GM12878 (cell line): Measurements from ENCODE around the gene RAD51B. TPM values are rescaled to one million over a fixed set of nuclear protein-coding genes. Genes with fewer than 3 reads are reported as not detected.

Experiments
- ATAC-seq: fragments of 200-7000 bp; cut with Tn5 transposase; 3 replicates; pipeline ENCODE4 v1.9.1; 2020; ENCODE audit warnings: mild to moderate bottlenecking, moderate library complexity
- BruUV-seq: library from RNA; stranded (reverse); fragments of 400-500 nt; replicated peaks from 2 replicates; lab custom pipeline; 2021; lab: Mats Ljungman, UMichigan
- CTCF ChIA-PET: fragments of 300-600 bp; sonication (Branson Sonifier 250); formaldehyde crosslinking; extraction: SDS; loops from one replicate; lab custom pipeline; 2021; ENCODE audit warnings: inconsistent platforms; lab: Yijun Ruan, JAX
- POLR2A ChIA-PET: fragments of 350-600 bp; formaldehyde crosslinking; extraction: SDS; loops from one replicate; lab custom pipeline; 2021; ENCODE audit warnings: inconsistent platforms; lab: Charles Lee
- RAD21 ChIA-PET: fragments of 300-600 bp; sonication (Branson Sonifier 250); formaldehyde crosslinking; loops from one replicate; lab custom pipeline; 2023; ENCODE audit warnings: antibody characterized with exemption; ENCODE audit not compliant: unreplicated experiment; lab: Charles Lee
- SMC1A ChIA-PET: fragments of 300-600 bp; sonication (Branson Sonifier 250); formaldehyde crosslinking; loops from one replicate; lab custom pipeline; 2023; ENCODE audit not compliant: unreplicated experiment, uncharacterized antibody; lab: Charles Lee
- DNase-seq: peaks from one replicate; pipeline ENCODE4 v3.0.0-alpha.2; 2011; ENCODE audit warnings: low read depth, low spot score
- FAIRE-seq: peaks from 3 replicates; lab custom pipeline; 2011; peaks lifted over from hg19 to GRCh38; lab: Jason Lieb, UNC
- H2AFZ ChIP-seq: 2 replicates; pipeline ENCODE4 v1.6.0; 2011; ENCODE audit warnings: low read depth, low read length, control low read depth; ENCODE audit not compliant: control insufficient read depth
- H3K27ac ChIP-seq: 2 replicates; pipeline ENCODE4 v1.5.1; 2011; ENCODE audit warnings: control low read depth; ENCODE audit not compliant: control insufficient read depth, insufficient read depth
- H3K27me3 ChIP-seq, 2 experiments: replicated peaks in 1 of 2; 2 replicates each; pipeline versions ENCODE4 v1.6.0 to v1.6.1; 2011; ENCODE audit warnings: low read length in 1 of 2; ENCODE audit not compliant: control insufficient read depth in 2 of 2, insufficient read depth in 2 of 2
- H3K36me3 ChIP-seq, 2 experiments: 2 replicates each; pipeline ENCODE4 v1.5.1; 2011; ENCODE audit warnings: low read length in 1 of 2; ENCODE audit not compliant: control insufficient read depth in 2 of 2, insufficient read depth in 2 of 2
- H3K4me1 ChIP-seq: 2 replicates; pipeline ENCODE4 v1.6.1; 2011; ENCODE audit warnings: mild to moderate bottlenecking, low read length, moderate library complexity, mixed read lengths; ENCODE audit not compliant: control insufficient read depth, insufficient read depth
- H3K4me2 ChIP-seq: 2 replicates; pipeline ENCODE4 v1.6.0; 2011; ENCODE audit warnings: control low read depth; ENCODE audit not compliant: control insufficient read depth, insufficient read depth
- H3K4me3 ChIP-seq: fragments of 200-600 bp; sonication (generic); 2 replicates; pipeline ENCODE4 v1.5.1; 2016
- H3K79me2 ChIP-seq: 2 replicates; pipeline ENCODE4 v1.6.0; 2011; ENCODE audit warnings: low read length; ENCODE audit not compliant: control insufficient read depth, insufficient read depth
- H3K9ac ChIP-seq: 2 replicates; pipeline ENCODE4 v1.8.0; 2011; ENCODE audit warnings: low read length, control low read depth, mixed read lengths; ENCODE audit not compliant: control insufficient read depth, insufficient read depth
- H3K9me3 ChIP-seq: replicated peaks from 3 replicates; pipeline ENCODE4 v1.5.1; 2011; ENCODE audit warnings: mild to moderate bottlenecking, low read length; ENCODE audit not compliant: control insufficient read depth, insufficient read depth
- H4K20me1 ChIP-seq: 2 replicates; pipeline ENCODE4 v1.6.0; 2011; ENCODE audit not compliant: control insufficient read depth, insufficient read depth
- BCL11A ChIP-seq: IDR thresholded peaks from 2 replicates; pipeline ENCODE4 v1.6.1; 2011; ENCODE audit warnings: low read depth, low read length
- DPF2 ChIP-seq: fragments of 450-650 bp; IDR thresholded peaks from 2 replicates; pipeline ENCODE4 v1.6.1; 2017; ENCODE audit warnings: mild to moderate bottlenecking
- E4F1 ChIP-seq: fragments of 450-650 bp; IDR thresholded peaks from 2 replicates; pipeline ENCODE4 v1.6.1; 2018; ENCODE audit warnings: borderline replicate concordance, mild to moderate bottlenecking; ENCODE audit not compliant: partially characterized antibody
- FOS ChIP-seq: IDR thresholded peaks from 3 replicates; pipeline ENCODE4 v1.6.1; 2011; ENCODE audit warnings: borderline replicate concordance; ENCODE audit not compliant: insufficient read length; ENCODE audit errors: extremely low read depth
- IKZF2 ChIP-seq, 2 experiments: fragments of 450-650 bp; IDR thresholded peaks; 2 replicates each; pipeline ENCODE4 v1.6.1; 2017; ENCODE audit warnings: mild to moderate bottlenecking in 2 of 2, moderate library complexity in 2 of 2
- KLF5 ChIP-seq: fragments of 450-650 bp; IDR thresholded peaks from 2 replicates; pipeline ENCODE4 v1.6.1; 2014; ENCODE audit warnings: mild to moderate bottlenecking; ENCODE audit not compliant: partially characterized antibody
- MLLT1 ChIP-seq: fragments of 450-650 bp; IDR thresholded peaks from 2 replicates; pipeline ENCODE4 v1.6.1; 2016; ENCODE audit warnings: mild to moderate bottlenecking
- PKNOX1 ChIP-seq: fragments of 450-650 bp; IDR thresholded peaks from 2 replicates; pipeline ENCODE4 v1.6.1; 2016; ENCODE audit warnings: mild to moderate bottlenecking
- TARDBP ChIP-seq: IDR thresholded peaks from 2 replicates; pipeline ENCODE4 v1.6.1; 2016; ENCODE audit warnings: borderline replicate concordance
- ZBED1 ChIP-seq: IDR thresholded peaks from 2 replicates; pipeline ENCODE4 v1.6.1; 2016; ENCODE audit warnings: borderline replicate concordance
- ZZZ3 ChIP-seq: IDR thresholded peaks from 2 replicates; pipeline ENCODE4 v1.6.1; 2011; ENCODE audit warnings: low read depth; ENCODE audit not compliant: control insufficient read depth, insufficient read length
- in situ Hi-C: fragments of 300-500 bp; cut with MboI; formaldehyde crosslinking; loops from 9 replicates; pipeline ENCODE4 v1.14.3; 2018; ENCODE audit warnings: mixed read lengths
- intact Hi-C: fragments of 100-400 bp; cut with micrococcal nuclease; formaldehyde crosslinking; loops from one replicate; pipeline ENCODE4 v1.14.2; 2022; ENCODE audit not compliant: unreplicated experiment
- polyA plus RNA-seq, 11 experiments: library from polyadenylated mRNA; depleted of rRNA in 4 of 11; unstranded in 6 of 11; stranded (reverse) in 5 of 11; fragments of >200 nt; fragmentation: Nextera tagmentation in 4 of 11; fragmentation: Illumina TruSeq in 1 of 11; extraction: Ambion mirVana in 4 of 11; extraction: Trizol in 1 of 11; gene quantifications; 1 replicate in 1 of 11; 2 replicates in 10 of 11; pipeline versions ENCODE4 v1.2.1 to v1.2.3, GENCODE V29; 2011 to 2016; ENCODE audit warnings: inconsistent platforms in 2 of 11, missing spikeins in 2 of 11, low read depth in 1 of 11
- total RNA-seq, 4 experiments: library from RNA; depleted of rRNA in 3 of 4; stranded (reverse); fragments of >200 nt in 3 of 4; fragmentation: Illumina TruSeq in 1 of 4; extraction: Trizol in 1 of 4; gene quantifications; 2 replicates each; pipeline versions ENCODE4 v1.2.1 to v1.2.3, GENCODE V29; 2013 to 2021
- TF ChIP-seq, protein P1 (sequence below): IDR thresholded peaks from 2 replicates; pipeline ENCODE4 v1.6.1; 2012; ENCODE audit warnings: improper control_type of control experiment, low read depth, low read length; ENCODE audit not compliant: insufficient replicate concordance

RAD51B gene
- total and polyA plus RNA-seq, 10 of the 15 experiments (the other 5 are each of a cell fraction or from before 2014, with no cell fraction given): 9.8 to 26.8 (median 21.3) TPM

DNA sequence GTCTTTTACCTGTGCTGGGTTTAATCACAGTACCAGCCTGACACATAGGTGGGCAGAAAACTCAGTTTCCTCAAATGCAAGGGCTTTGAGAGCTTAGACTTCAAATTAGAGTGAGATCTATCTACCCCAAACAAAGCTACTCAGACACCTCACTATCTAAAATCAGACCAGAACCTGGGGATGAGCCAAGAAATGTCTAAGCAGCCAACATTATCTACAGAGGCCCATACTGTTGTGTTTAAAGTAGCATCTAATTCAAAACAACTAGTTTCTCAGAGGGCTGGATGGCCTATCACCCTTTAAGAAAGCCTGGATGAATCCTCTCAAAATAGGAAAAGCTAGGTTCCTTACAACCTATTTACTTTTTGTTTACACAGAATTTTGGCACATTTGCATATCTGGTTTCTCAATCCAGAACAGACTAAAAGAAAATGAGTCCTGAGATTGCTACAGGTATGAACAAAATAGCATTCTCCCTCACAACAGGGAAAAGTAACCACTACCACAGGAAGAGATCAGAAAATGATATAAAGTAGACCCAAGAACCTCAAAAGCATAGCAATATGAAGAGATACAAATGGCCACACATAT is 830.9 kb downstream of the RAD51B start:
- H3K9ac ChIP-seq: no peak overlapping the region
- H3K79me2 ChIP-seq: no peaks in the 10 kb centered on the region
- CTCF ChIA-PET: interaction anchor here (1.3 kb wide), 1 partner anchor 9 kb away, joined by 3 read pairs; no protein-coding TSS in a partner anchor
- in situ Hi-C loops: no loop called here
- FAIRE-seq: peak; percentile 7
- no peaks in the 10 kb centered on the region for H3K9me3 ChIP-seq
- intact Hi-C loops: no loop called here
- no peak overlapping the region for H3K4me2 ChIP-seq
- no peaks in the 10 kb centered on the region for H3K4me1 ChIP-seq
- no peaks in the 10 kb centered on the region for H3K27me3 ChIP-seq
- H2AFZ ChIP-seq: no peak overlapping the region
- POLR2A ChIA-PET: no interaction called here
- no peaks in the 10 kb centered on the region for H4K20me1 ChIP-seq
- H3K27ac ChIP-seq: no peak overlapping the region
- no TSS peak for BruUV-seq
- no peak for DNase-seq
- ATAC-seq: no peak
- H3K4me3 ChIP-seq: no peak overlapping the region
- SMC1A ChIA-PET: interaction anchor here (1.2 to 2.1 kb wide), 3 partner anchors 9 to 29 kb away, joined by 3 to 5 read pairs (median 4); no protein-coding TSS in a partner anchor
- RAD21 ChIA-PET: no interaction called here
- no peaks in the 10 kb centered on the region for H3K36me3 ChIP-seq
- TF ChIP-seq FOS: no peak
- TF ChIP-seq TARDBP: no peak
- TF ChIP-seq IKZF2 (IDR thresholded peaks at IDR 0.05): no peak
- no peak for TF ChIP-seq PKNOX1
- TF ChIP-seq E4F1: no peak
- no peak for TF ChIP-seq DPF2
- no peak for TF ChIP-seq MLLT1
- TF ChIP-seq KLF5: no peak
- TF ChIP-seq BCL11A: no peak
- TF ChIP-seq, protein P1, sequence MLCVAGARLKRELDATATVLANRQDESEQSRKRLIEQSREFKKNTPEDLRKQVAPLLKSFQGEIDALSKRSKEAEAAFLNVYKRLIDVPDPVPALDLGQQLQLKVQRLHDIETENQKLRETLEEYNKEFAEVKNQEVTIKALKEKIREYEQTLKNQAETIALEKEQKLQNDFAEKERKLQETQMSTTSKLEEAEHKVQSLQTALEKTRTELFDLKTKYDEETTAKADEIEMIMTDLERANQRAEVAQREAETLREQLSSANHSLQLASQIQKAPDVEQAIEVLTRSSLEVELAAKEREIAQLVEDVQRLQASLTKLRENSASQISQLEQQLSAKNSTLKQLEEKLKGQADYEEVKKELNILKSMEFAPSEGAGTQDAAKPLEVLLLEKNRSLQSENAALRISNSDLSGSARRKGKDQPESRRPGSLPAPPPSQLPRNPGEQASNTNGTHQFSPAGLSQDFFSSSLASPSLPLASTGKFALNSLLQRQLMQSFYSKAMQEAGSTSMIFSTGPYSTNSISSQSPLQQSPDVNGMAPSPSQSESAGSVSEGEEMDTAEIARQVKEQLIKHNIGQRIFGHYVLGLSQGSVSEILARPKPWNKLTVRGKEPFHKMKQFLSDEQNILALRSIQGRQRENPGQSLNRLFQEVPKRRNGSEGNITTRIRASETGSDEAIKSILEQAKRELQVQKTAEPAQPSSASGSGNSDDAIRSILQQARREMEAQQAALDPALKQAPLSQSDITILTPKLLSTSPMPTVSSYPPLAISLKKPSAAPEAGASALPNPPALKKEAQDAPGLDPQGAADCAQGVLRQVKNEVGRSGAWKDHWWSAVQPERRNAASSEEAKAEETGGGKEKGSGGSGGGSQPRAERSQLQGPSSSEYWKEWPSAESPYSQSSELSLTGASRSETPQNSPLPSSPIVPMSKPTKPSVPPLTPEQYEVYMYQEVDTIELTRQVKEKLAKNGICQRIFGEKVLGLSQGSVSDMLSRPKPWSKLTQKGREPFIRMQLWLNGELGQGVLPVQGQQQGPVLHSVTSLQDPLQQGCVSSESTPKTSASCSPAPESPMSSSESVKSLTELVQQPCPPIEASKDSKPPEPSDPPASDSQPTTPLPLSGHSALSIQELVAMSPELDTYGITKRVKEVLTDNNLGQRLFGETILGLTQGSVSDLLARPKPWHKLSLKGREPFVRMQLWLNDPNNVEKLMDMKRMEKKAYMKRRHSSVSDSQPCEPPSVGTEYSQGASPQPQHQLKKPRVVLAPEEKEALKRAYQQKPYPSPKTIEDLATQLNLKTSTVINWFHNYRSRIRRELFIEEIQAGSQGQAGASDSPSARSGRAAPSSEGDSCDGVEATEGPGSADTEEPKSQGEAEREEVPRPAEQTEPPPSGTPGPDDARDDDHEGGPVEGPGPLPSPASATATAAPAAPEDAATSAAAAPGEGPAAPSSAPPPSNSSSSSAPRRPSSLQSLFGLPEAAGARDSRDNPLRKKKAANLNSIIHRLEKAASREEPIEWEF: no peak
- TF ChIP-seq ZZZ3: no peak
- TF ChIP-seq ZBED1: no peak
